Gastrocnemius medialis (tissue), 4 donors: ENCODE results near the gene MAS1.

Experiments
- CTCF ChIP-seq, 5 experiments: fragments of 450-650 bp in 3 of 5; fragments of 200-600 bp in 2 of 5; sonication (generic) in 2 of 5; IDR thresholded peaks in 4 of 5; conservative IDR thresholded peaks in 1 of 5; 1 replicate in 4 of 5; 2 replicates in 1 of 5; pipeline ENCODE4 v1.5.1; 2016 to 2019; ENCODE audit warnings: antibody characterized with exemption in 5 of 5, mild to moderate bottlenecking in 3 of 5, moderate library complexity in 3 of 5
- POLR2A ChIP-seq, 2 donors: fragments of 450-650 bp; IDR thresholded peaks; one replicate each; pipeline ENCODE4 v1.6.1; 2017; ENCODE audit warnings: antibody characterized with exemption in 2 of 2, mild to moderate bottlenecking in 2 of 2, moderate library complexity in 2 of 2

GRCh38 chr6:159926542-159927203 lies 35.9 kb downstream of the MAS1 start:
- TF ChIP-seq CTCF (IDR thresholded peaks at IDR 0.05 in 4 of 5, conservative IDR thresholded peaks at IDR 0.05 in 1 of 5) = no peak
- no peak for TF ChIP-seq POLR2A (IDR thresholded peaks at IDR 0.05)
